NCI-H146 treated with DMSO at 0.1 percent for 48 hours (cell line): ENCODE data around the gene TNFAIP3.

Experiments used
- DNase-seq: peaks from one replicate; lab custom pipeline; 2025; ENCODE audit not compliant: unreplicated experiment; lab: John Stamatoyannopoulos, UW

The TNFAIP3 gene

GRCh38 chr6:137896647-137897046 is 29.6 kb downstream of the TNFAIP3 start:
- no peak for DNase-seq

- no peak for DNase-seq
Observed at GRCh38 chr6:137900815-137901214, 33.8 kb downstream of the TNFAIP3 start.

- DNase-seq: no peak
Observed at GRCh38 chr6:137901454-137901853, 34.4 kb downstream of the TNFAIP3 start.

- no peak for DNase-seq
Observed at GRCh38 chr6:137902699-137903098, 35.6 kb downstream of the TNFAIP3 start.

- DNase-seq: no peak
Observed at GRCh38 chr6:137903274-137903932, 36.3 kb downstream of the TNFAIP3 start.

GRCh38 chr6:137903933-137904821 is 37.1 kb downstream of the TNFAIP3 start:
- DNase-seq: no peak

- no peak for DNase-seq
Observed at GRCh38 chr6:137904822-137905617, 38.0 kb downstream of the TNFAIP3 start.

GRCh38 chr6:137906020-137906472 is 39.0 kb downstream of the TNFAIP3 start:
- no peak for DNase-seq

GRCh38 chr6:137907170-137907569 is 40.1 kb downstream of the TNFAIP3 start:
- DNase-seq: no peak

- DNase-seq: no peak
Observed at GRCh38 chr6:137909533-137909932, 42.5 kb downstream of the TNFAIP3 start.

- DNase-seq: no peak
Observed at GRCh38 chr6:137910424-137910834, 43.4 kb downstream of the TNFAIP3 start.

GRCh38 chr6:137910843-137911456 is 43.9 kb downstream of the TNFAIP3 start:
- no peak for DNase-seq

GRCh38 chr6:137911675-137912191 is 44.7 kb downstream of the TNFAIP3 start:
- DNase-seq: no peak

- no peak for DNase-seq
Observed at GRCh38 chr6:137912813-137913212, 45.8 kb downstream of the TNFAIP3 start.

- DNase-seq: no peak
Observed at GRCh38 chr6:137913434-137913833, 46.4 kb downstream of the TNFAIP3 start.

GRCh38 chr6:137913996-137914529 is 47.0 kb downstream of the TNFAIP3 start:
- no peak for DNase-seq

GRCh38 chr6:137914530-137915193 is 47.6 kb downstream of the TNFAIP3 start:
- DNase-seq: no peak

- no peak for DNase-seq
Observed at GRCh38 chr6:137915790-137916189, 48.7 kb downstream of the TNFAIP3 start.

- DNase-seq: no peak
Observed at GRCh38 chr6:137917551-137918325, 50.7 kb downstream of the TNFAIP3 start.
